Measurements from ENCODE around the gene ATOSA. TPM values are rescaled to one million over a fixed set of nuclear protein-coding genes. Genes with fewer than 3 reads are reported as not detected.

ATOSA gene
- total and polyA plus RNA-seq, 2 of the 13 experiments (the other 11 are each of a cell fraction or from before 2014, with no cell fraction given): 6.6 to 16.3 TPM

- Histone ChIP-seq H3K4me1 (ENCODE audit: insufficient read depth, low read length) (peaks cover 14% of the 10 kb centered on the region), H4K20me1 (ENCODE audit: insufficient read depth, low read length) (no peaks in the 10 kb centered on the region), H3K36me3 (replicated peaks in 1 of 2; ENCODE audit: control insufficient read depth in 1 of 2, insufficient read depth in 2 of 2, low read length in 2 of 2) (no peaks in the 10 kb centered on the region), H3K27ac (ENCODE audit: extremely low read length, insufficient read depth, low read length) (no peak overlapping the region), H3K79me2 (ENCODE audit: insufficient read depth, low read length) (no peaks in the 10 kb centered on the region), H3K9me3 (ENCODE audit: low read length) (no peaks in the 10 kb centered on the region), H3K4me2 (ENCODE audit: low read depth, low read length) (no peak overlapping the region), H3K4me3 (replicated peaks in 1 of 3; ENCODE audit: insufficient read depth in 1 of 3, low read depth in 2 of 3, low read length in 3 of 3) (no peak overlapping the region), H3K27me3 (ENCODE audit: control insufficient read depth in 1 of 2, insufficient read depth in 2 of 2, low read length in 2 of 2) (no peaks in the 10 kb centered on the region; a peak in 1 of 5 replicates), H3K9ac (ENCODE audit: insufficient read depth, low read depth, low read length) (no peak overlapping the region), H2AFZ (ENCODE audit: low read length) (no peak overlapping the region)
- FAIRE-seq (no peak), ATAC-seq (no peak), DNase-seq (ENCODE audit: low spot score) (no peak)
- CTCF ChIA-PET (ENCODE audit: low intra/inter-chr PET ratio, low total read pairs): no interaction called here
- intact Hi-C loops (cut with micrococcal nuclease; ENCODE audit: unreplicated experiment) (no loop called here), in situ Hi-C loops (cut with HindIII; ENCODE audit: extremely low pct_ligation_motif_present, low pct_unique_long_range_greater_than_20kb) (no loop called here)
- BruUV-seq (replicated peaks): no TSS peak
- TF ChIP-seq SUZ12 (IDR thresholded peaks at IDR 0.05; ENCODE audit: low read depth, low read length) (no peak), HMG20A (CRISPR knock-in tag; IDR thresholded peaks at IDR 0.05; ENCODE audit: borderline replicate concordance) (no peak), FOXJ3 (CRISPR knock-in tag; IDR thresholded peaks at IDR 0.05; ENCODE audit: borderline replicate concordance) (no peak), DZIP1 (CRISPR knock-in tag; IDR thresholded peaks at IDR 0.05) (no peak), NFIB (CRISPR knock-in tag; IDR thresholded peaks at IDR 0.05; ENCODE audit: borderline replicate concordance) (no peak), E2F1 (CRISPR knock-in tag; IDR thresholded peaks at IDR 0.05) (no peak), ZNF234 (CRISPR knock-in tag; conservative IDR thresholded peaks at IDR 0.05) (no peak), RBM39 (IDR thresholded peaks at IDR 0.05; ENCODE audit: low read depth, low read length, poor library complexity, severe bottlenecking) (no peak)
- POLR2A ChIA-PET: no interaction called here
These were observed 1.6 kb upstream of the ATOSA start for GRCh38 chr15:52680761-52681160.

Data from HepG2 (cell line).